Activated CD4-positive, alpha-beta T cell treated with anti-CD3 and anti-CD28 coated beads for 4 hours (primary cell): ENCODE measurements around the gene LYRM2.

Experiments
- DNase-seq, 2 donors: peaks; one replicate each; pipeline ENCODE4 v3.0.0-alpha.2; 2020

LYRM2 gene

DNA sequence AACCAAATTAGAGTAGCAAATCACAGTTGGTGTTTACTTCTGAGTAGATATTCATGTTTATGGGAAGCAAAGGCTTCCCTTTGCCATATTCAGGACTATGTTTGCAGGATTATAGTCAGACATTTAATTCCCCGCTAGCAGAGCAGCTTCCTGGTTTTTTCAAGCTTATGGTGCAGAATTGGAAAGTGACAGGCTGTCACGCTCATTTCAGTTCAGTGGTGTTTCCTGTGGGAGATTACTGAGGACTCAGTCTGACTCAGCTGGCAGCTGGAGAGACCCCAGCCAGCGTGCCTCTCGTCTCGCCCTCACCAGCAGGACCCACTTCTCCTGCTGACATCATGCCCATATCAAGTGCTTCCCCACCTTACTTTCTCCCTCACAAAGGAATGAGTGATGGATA, 85.1 kb downstream of the LYRM2 start:
- no peak for DNase-seq

DNA sequence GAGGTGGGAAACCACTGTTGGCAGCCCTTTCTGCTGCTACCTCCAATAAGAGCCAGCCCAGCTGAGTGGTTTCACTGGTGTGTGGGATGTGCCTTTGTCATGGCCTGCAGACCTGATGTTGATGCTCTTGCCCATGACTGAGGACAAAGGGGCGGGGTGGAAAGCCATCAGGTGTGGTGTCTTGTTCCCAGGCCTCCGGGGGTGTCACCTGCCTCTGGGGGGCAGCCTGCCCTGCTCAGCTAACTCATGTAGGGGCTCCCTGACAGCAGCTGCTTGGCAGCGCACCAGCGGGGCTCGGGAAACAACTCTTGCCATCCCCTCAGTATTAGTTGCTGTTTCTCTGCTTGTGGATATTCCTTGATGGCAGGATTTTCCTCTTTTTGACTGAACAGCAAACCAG, 91.3 kb downstream of the LYRM2 start:
- DNase-seq: no peak

DNA sequence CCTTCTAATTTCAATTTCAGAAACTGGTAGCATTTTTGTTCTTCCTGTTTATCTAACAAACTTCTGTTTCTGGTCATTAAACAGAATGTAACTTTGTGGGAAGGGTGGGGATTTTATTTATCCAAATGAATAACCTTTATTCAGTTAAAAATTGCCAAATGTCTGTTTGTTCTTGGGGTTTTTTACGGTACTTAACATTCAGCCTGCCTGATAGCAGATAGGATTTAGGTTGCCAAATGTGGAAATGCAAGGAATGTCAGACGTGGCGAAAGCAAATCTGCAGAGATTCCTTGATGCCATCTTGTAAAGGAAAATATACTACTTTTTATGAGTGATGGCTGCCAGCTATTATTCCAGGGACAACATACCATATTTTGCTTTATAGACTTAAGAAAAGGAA, 95.7 kb downstream of the LYRM2 start:
- DNase-seq: no peak

DNA sequence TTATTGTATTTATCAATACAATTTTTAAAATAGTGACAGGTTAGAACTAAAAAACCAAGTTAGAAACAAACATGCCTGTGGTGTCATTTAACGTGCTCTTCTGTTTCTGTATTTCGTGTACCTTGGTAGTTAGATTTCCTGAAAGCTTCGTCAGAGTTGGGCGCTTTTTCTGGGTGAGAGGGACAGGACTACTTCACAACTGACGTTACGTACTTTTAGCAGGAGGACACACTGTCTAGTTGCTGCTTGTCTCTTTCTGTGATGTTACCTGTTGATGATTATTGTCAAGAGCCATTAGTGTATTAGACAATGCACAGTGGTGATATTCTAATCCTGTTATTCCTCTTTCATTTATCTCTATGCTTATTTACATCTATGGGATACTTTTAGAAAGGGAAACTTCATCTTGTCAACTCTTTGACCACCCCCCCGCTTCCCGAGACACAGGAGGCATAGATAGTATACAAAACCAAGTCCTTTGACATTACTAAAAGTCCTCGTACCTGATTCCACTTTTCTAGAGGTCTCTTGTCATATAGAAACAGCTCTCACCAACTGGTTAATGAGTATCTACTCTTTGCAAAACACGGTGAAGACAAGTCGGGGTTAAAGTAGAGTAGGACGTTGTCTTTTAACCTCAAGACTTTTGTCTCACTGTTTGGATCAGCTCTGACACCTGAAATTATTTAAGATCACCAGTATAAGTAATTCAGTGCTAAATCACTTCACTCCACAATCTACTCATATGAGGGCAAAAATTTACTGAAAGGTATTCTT, 96.3 kb downstream of the LYRM2 start:
- DNase-seq: no peak

DNA sequence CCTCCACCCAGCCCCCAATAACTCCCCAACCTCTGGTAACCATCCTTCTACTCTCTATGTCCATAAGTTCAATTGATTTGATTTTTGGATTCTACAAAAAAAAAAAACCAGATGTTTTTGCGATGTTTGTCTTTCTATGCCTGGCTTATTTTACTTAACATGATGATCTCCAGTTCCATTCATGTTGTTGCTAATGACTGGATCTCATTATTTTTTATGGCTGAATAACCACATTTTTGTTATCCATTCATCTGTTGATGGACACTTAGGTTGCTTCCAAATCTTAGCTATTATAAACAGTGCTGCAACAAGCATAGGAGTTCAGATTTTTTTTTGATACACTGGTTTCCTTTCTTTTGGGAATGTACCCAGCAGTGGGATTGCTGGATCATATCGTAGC, 98.8 kb downstream of the LYRM2 start:
- no peak for DNase-seq

DNA sequence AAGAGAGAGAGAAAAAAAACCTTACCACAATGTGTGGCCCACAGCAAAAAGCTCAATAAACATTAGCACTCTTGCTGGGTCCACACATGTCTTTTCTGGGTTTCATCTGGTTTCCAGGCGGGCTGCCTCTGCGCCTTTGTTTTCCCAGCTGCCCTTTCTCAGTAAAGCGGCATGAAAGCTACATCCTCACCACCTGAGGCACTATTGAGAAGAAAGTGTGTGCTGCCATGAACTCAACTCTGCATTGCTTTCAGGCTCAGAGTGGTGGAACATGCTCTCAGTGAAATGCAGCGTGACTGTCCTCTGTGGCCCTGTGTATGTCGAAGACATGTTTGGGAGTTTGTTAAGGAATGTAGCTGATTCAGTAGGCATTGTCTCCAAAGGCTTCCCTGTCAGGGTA, 102.3 kb downstream of the LYRM2 start:
- DNase-seq: no peak

DNA sequence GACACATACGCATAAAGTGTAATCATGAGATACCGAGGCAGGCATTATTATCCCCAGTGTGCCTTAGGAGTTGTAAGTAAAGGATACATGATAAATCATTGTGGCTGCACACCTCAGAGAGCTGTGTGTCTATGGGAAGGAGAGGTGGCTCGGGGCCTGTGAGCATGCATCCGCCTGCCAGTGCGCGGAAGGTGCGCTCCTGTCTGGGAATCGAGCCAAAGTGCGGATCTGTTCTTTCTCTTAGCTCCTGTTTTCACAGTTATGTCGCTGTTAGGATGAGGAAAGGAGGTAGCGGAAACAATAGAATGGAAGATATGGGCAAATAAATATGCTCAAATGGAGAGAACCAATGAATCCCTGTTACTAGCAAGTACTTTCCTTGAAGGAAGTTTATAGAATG, 107.6 kb downstream of the LYRM2 start:
- no peak for DNase-seq

DNA sequence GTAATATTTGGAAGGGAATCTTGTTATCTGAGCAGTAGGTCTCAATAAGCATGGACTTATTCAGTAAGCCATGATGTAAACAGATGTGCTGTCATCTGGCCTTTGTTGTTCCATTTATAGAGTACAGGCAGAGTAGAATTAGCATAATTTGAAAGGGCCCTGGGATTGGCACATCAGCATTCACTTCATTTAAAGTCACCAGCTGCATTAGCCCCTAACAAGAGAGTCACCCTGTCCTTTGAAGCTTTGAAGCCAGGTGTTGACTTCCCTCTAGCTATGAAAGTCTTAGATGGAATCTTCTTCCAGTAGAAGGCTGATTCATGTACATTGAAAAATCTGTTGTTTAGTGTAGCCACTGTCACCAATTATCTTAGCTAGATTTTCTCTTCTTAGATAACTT, 109.7 kb downstream of the LYRM2 start:
- no peak for DNase-seq

DNA sequence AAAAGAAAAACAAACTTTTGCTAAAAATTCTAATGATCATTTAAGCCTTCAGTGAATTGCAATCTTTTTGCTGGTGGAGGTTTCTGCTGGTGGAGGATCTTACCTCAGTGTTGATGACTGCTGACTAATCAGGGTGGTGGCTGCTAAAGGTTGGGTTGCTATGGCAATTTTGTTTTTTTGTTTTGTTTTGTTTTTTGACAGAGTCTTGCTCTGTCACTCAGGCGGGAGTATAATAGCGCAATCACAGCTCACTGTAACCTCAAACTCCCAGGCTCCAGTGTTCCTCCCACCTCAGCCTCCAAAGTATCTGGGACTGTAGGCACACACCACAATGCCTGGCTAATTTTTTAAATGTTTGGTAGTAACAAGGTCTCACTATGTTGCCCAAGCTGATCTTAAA, 110.9 kb downstream of the LYRM2 start:
- no peak for DNase-seq

DNA sequence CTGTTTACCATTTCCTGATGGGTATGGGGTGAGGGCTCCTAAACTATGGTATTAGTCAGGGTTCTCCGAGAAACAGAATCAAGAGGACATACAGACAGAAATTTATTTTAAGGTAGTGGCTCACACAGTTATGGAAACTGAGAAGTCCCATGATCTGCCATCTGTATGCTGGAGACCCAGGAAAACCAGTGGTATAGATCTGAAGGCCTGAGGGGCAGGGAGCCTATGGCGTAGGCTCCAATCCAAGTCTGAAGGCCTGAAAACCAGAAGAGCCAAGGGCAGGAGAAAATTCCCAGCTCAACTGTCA, 112.0 kb downstream of the LYRM2 start:
- no peak for DNase-seq

DNA sequence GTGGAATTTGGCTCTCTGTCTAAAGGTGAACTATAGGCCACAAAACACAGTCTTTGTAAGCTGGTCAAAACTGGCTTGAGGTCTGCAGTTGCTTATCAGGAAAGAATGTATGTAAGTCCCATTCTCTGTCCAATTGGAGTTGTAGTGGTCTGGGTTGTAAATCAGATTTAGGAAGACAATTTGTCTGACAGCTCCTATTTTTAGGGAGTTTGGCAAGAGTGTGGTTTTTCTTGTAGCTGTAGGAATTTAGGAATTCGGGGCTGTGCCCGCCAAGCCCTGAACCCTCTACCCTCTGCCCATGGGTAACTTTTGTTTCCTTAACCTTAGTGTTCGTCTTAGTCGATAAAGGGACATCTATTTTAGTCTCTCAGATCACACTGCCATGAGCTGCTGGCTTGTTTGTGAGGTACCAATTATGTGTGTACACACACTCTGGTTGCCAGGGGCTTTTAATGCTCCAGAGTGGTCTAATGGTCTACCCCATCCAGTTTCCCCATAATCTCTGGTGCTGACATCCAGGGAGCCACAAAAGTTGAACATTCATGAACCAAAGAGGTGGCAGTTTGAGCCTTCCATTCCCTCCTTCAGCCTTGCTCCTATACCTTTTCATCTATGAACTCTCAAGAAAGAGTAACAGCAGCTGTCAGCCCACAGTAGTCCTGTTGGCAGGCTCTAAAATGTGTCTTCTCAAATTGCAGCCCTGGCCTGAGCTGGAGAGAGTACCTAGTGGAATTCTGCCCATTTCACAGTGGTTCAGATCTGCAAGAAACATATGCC, 112.6 kb downstream of the LYRM2 start:
- DNase-seq: no peak

DNA sequence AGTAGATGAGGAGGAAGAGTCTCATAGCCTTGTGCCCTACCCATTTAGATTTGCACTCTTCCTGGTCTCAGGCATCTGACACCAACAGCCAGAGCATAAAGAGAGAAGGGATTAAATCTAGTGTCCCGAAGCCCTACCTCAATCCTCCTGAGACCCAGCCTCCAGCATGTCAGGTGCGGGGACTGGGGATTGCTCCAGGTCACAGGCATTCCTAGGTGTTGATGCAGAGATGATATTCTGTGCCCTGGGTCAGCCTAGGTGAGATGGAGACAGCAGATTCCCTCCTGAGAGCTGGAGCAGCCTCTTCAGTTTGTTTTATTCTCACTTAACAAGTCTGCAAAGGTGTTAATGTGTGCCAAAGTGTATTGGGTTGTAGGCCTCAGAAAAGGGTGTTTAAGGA, 115.8 kb downstream of the LYRM2 start:
- DNase-seq: no peak

DNA sequence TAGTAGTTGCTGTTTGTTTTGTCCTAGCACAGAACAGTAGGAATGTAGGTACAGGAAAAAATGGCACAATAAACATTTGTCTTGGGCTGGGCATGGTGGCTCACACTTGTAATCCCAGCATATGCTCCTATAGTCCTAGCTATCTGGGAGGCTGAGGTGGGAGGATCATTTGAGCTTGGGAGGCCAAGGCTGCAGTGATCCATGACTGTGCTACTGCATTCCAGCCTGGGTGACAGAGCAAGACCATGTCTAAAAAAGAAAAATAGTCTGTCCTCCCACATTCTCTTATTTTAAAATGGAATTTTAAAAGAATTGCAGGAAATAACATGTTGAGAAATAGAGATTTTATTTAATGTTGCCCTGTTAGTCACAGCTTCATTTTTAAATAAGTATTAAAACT, 117.8 kb downstream of the LYRM2 start:
- DNase-seq: no peak

DNA sequence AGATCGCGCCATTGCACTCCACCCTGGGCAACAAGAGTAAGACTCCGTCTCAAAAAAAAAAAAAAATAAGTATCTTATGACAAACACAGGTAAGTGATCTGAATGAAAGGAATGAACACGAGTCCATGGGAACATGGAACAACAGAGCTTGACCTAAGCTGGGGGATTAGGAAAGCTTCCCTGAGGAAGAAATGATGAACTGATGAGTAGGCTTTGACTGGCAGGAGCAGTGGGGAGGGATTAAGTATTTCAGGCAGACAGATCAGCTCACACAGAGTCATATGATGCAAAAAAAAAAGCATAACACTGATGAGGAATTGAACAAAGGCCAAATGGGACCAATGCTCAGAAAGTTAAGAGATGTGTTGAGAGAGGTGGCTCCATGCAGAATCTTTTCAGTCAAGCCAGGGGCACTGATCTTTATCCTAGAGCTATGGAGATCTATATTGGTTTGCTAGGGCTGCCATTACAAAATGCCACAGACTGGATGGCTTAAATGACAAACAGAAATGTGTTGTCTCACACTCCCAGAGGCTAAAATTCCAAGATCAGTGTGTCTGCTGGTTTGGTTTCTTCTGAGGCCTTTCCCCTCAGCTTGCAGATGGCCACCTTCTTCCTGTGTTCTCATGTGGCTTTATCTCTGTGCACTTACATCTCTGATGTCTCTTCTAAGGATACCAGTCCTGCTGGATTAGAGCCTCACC, 120.0 kb downstream of the LYRM2 start:
- no peak for DNase-seq
